HG03354 (cell line): ENCODE measurements around the gene OR6J1.
A peak's percentile ranks its signal among the peaks of the same experiment; 100 is the strongest.
"Not testable (repeated sequence)": the region's sequence is repeated elsewhere in the genome, so short reads cannot be mapped to it uniquely, and the experiment has no call there.

Source experiments
- ATAC-seq: cut with Tn5 transposase; IDR thresholded peaks from one replicate; pipeline ENCODE4 v1.9.1; 2021; ENCODE audit warnings: mild to moderate bottlenecking; ENCODE audit not compliant: unreplicated experiment, poor library complexity, severe bottlenecking

Gene OR6J1

DNA sequence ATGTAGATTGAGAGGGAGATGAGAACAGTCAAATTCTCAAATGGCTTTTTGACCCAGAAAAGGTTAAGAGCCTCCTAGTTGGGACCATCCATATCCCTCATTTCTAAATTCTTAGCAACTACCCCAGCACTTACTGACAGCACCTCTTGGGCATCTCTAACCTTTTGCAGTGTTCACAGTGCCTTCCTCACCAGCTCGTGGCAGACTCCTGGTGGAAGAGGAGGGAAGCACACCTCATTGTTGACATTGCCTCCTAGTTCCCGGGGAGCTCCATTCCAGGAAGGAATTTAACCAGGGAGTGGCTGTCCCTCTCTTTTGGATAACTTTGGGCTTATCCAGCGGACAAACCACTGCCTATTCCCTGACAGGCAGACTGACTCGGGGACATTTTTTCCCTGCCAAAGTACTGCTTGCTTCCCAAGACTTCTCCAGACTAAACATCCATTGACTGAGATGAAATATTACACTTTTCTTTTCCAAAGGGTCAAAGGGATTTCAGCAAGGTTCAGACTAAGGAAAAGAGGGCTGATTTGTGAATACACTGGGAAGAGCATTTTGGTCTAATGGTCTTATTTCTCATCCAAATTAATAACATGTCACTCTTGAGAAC is 9.0 kb upstream of the OR6J1 start:
- peak; percentile 65 for ATAC-seq

DNA sequence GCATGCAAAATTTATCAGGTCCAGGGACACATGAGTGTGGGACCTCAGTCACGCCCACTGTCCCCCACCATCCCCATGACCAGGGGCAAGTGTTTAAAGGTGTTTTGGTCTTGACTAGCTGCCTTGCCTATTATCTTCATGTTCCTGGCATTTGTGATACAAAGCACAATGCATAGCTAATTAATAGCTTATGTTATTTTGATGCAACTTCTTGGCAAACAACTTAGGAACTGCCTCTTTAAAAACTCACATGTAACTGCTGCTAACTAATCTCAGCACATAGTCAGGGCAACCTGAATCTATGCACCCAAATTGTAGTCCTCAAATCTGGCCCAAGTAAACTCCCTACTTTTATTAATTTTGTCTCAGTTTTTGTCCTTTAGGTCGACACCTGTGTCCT is 7.4 kb upstream of the OR6J1 start:
- ATAC-seq, result no peak

DNA sequence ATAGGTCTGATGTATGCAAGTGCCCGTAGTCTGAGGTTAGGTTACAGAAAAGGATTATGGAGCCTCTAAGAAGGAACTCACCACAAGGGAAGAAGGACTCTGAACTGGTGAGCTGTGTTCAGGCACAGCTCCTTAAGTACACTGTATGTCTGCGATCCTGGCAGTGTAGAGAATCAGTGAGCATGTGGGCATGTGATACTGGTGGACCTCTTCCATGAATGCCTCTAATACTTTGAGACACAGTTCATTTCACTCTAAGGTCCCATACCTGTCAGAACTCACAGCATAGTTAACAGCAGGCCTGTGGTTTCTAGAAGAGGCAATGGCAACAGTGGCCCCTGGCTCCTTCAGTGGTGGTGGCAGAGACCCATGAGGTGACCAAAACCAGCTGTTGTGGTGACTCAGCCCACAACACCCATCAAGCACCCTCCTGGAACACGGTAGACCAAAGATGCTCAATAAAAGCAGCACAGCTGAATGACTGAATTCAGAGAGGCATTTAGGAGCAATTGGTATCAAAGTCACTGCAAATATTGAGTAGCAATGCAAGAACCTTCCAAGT is 6.9 kb upstream of the OR6J1 start:
- no peak for ATAC-seq

DNA sequence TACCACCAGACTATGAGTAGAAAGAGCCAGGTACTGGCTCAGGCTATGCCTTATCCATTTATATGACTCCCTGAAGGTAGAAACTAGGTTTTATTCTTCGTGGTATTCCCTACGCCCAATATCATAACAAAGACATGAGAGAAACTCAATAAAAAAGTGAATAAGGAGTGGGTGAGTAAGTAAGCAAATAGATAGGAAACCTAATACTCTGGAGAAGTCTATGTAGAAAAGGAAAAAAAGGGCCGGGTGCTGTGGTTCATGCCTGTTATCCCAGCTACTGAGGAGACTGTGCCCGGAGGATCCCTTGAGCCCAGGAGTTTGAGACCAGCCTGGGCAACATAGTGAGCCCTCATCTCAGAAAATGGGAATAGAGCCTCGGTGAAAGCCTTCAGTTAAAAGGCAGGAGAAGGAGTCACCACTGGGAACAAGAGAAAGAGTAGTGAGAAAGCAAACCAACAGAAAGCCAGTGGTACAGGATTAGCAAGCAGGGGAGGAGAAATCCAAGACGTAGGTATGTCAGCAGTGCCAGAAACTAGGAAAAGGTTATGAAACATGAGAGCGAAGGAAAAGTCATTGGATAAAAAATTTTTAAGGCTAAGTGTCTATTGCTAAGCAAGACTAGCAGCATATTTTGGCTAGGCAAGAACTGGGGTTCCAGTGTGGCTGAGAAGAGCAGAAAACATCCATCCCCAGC is 6.0 kb upstream of the OR6J1 start:
- ATAC-seq, result no peak

DNA sequence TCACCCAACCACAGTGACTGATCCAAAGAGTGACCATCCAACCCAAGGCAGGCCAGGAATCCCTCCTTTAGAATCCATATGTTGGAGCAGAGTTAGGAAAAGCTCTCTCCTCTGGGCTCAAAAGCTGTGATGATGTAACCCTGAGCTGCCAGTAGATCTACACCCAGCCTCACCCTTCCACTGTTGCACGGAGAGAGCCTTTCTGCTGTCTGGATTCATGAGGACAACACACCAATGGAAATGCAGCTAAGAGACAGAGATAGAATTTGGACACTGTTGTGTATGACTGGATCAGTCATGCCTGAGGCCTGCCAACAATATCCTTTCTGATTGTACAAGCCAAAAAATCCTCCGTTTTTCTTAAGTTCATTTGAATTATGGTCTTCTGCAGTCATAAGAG is 4.4 kb upstream of the OR6J1 start:
- no peak for ATAC-seq

DNA sequence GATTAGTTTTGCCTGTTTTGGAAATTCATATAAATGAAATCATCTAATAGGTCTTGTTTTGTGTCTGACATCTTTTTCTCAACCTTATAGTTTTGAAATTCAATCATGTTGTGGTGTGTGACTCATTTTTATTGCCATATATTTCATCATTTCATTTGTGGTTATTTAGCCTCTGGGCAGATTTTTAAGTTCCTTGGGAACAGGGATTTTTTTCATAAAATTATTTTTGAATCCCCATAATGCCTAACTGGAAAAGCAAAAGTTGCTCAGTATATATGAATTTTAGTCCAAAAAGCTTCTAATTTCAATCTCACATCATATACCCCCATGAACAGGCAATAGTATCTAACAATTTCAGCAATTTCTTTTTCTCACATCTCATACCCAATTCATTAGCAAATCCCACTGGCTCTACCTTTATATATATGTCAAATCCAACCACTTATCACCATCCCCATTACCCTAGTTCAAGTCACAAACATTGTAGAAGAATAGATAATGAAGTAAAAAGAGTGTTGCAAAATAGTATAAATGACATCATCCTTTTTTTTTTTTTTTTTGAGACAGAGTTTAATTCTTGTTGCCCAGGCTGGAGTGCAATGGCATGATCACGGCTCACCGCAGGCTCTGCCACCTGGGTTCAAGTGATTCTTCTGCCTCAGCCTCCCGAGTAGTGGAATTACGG is 2.6 kb upstream of the OR6J1 start:
- ATAC-seq, result no peak

DNA sequence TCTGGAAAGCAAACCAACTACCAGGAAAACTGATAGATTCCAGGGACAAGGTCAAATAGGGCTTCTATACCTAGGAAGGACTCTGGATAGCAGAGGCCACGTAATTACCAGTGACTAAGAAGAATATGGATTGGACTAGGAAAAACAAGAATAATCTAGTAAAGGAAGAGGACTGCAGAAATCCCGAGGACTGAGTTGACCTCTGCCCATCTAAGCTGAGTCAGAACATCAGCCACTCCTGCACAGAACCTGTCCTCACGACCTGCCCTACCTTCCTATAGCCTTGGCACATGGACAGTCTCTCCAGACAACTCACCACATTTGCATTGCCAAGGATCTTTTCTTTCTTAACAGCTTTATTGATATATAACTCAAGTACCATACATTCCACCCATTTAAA is 2.3 kb downstream of the OR6J1 start:
- no peak for ATAC-seq

DNA sequence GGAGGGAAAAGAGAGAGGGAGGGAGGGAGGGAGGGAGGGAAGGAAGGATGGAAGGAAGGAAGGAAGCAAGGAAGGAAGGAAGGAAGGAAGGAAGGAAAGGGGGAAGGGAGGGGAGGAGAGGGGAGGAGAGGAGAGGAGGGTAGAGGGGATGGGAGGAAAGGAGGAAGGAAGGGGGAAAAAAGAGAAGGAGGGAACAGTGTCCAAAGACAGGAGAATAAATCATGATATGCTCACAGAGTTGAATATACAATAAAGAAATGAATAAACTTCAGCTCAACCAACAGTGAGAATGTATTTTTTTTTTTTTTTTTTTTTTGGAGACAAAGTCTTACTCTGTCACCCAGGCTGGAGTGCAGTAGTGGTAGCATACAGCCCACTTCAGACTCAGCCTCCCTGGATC is 4.0 kb downstream of the OR6J1 start:
- no peak for ATAC-seq

DNA sequence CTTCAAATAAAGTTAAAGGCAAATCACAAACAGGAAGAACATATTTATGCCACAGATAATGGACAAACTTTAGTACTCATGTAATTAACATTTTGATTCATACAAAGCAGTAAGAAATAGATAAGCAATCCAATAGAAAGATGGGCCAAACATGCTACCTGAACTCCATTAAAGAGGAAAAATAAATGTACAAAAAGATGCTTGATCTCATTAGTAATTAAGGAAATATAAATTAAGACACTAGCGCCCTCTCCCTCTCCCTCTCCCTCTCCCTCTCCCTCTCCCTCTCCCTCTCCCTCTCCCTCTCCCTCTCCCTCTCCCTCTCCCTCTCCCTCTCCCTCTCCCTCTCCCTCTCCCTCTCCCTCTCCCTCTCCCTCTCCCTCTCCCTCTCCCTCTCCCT is 8.2 kb downstream of the OR6J1 start:
- ATAC-seq, result not testable (repeated sequence)

DNA sequence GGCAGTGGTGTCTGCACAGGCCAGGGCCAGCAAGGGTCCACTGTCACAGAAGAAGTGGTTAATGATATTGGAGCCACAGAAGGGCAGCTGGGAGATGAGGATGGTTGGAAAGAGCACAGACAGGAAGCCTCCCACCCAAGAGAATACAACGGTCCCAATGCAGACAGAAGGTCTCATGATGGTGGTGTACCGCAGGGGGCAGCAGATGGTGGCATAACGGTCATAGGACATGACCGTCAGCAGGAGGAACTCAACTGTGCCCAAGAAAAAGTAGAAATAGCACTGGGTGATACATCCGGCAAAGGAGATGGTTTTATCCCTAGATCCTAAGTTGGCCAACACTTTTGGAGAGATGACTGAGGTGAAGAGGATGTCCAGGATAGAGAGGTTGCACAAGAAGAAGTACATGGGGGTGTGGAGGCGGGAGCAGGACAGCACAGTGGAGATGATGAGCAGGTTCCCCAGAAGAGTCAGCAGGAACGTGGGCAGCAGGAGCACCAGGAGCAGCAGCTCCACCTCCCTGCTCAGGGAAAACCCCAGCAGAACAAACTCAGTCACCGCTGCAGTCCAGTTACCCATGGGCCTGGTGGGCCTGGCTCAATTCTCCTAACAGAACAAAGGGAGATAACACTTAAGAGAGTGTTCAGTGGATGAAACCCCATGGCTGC is 9.8 kb downstream of the OR6J1 start:
- ATAC-seq, result no peak

DNA sequence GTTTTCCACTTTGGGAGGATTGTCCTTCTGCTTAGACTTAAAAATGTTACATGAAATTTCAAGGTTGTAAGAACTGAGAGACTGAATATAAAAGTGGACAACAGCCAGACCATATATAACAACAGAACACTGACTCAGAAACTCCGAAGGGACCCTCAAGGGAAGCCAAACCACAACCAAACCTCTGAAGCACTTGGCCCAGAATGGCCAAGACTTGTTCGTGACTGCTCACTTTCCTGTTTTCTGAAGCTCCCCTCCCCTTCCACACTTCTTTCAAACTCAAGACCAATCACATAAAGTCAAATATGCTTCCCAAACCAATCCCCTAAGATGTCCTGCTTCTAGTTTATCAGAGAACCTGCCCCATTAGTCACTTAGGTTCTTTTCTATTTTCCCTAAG is 13.7 kb downstream of the OR6J1 start:
- ATAC-seq, result no peak

DNA sequence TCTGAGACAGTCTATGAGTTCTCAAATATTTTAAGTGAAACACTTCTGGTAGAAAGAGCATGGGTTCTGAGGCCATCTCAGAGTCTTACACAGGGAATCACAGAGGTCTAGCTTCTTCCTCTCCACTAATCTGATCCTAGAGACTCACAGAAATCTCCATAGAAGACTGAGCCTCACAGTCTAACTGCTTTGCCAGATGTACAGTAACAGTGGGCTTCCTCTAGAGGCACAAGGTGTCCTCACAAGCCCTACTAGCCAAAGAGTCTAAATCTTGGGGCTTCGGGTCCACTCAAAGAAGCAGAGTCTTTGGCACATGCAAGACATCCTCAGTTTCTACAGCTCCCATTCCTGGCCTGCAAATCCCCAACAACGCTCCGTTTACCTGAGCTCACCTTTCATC is 14.1 kb downstream of the OR6J1 start:
- ATAC-seq, result no peak

DNA sequence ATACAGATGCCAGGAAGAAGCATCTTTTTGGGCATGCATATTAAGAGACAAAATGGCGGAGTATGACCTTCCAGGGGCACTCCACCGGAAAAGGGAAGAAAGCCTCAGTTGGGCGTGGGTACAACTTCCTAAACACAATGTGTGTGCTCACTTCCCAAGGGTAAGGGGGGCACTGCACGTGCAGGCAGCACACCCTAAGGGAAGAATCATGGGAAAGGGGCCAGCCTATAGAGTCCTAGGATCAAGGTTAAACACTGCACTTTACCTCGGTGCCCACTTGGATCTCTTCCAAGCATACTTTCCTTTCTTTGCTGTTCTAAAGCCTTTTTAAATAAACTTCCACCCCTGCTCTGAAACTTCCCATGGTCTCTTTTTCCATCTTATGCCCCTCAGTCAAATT is 14.8 kb downstream of the OR6J1 start:
- no peak for ATAC-seq

DNA sequence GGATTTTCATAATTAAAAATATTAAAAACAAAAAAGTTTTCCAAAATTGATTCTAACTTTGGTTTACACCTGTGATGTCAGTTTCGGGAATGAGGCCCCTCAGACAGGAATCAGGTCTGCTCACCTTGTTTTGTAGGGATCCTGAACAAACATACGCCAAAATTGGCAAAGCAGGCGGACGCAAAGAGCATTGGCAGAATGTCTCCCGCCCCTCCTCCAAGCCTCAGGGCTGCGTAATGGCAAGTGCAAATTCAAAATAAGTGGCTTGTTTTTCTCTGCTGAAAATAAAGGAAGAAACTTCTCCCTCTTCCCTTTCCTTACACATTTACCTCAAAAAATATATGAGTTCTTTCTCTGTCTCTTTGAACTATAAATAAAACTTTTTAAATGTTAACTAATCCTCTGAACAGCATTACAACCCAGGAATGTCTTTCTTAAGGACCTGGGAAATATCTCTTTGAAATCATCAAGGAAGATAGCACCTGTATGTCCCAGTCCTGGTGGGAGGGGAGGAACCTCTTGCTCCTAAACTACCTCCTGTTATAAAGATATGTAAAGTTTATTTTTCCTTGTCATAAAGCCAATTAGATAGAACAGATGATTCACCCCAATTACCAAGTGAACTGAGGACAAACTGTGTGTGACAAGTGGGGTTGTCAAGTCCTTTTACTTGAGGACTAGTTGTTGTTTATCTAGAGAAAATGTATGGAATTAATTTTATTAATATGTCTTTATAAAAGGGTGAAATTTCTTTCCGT is 16.5 kb downstream of the OR6J1 start:
- no peak for ATAC-seq

DNA sequence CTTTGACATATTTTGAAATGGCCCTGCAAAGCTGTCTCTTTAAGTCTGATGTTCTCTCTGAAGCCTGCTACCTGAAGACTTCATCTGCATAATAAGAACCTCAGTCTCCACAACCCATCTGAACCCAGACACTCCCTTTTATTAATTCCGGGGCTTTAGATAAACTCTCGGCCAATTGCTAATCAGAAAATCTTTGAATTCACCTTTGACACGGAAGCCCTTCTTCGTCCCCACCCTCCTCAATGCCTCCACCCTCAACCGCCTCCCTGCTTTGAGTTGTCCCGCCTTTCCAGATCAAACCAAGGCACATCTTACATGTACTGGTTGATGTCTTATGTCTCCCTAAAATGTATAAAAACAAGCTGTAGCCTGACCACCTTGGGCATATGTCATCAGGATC is 17.6 kb downstream of the OR6J1 start:
- ATAC-seq, result no peak

DNA sequence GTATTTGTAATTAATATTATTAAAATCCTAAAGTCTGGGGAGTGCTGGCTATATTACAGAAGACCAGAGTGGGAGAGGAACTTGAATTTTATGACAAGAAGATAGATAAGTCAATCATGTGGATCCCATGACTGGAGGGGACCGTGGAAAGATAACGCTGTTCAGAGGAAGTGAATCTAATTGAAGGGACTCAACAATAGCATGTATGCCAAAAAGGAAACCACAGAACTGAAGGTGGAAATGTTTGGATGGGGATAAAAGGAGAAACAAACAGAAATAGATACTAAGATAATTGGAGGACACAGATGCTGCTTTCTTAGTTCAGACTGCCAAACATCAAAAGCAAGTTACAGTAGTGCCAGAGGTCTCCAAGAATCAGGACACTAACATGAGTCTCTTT is 21.1 kb downstream of the OR6J1 start:
- no peak for ATAC-seq

DNA sequence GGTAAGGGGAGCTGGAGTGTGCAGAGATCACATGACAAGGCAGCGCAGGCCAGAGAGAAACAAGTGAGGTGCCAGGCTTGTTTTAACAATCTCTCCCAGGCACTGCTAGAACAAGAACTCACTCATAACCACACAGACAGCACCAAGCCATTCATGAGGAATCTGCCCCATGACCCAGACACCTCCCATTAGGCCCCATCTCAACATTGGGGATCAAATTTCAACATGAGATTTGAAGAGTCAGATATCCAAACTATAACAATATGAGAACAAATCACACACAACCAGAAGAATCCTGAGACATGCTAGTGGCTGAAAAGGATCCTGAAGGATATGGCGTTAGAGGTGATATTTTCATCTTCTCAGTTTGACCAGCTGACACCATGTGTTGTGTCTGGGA is 21.9 kb downstream of the OR6J1 start:
- ATAC-seq, result no peak

DNA sequence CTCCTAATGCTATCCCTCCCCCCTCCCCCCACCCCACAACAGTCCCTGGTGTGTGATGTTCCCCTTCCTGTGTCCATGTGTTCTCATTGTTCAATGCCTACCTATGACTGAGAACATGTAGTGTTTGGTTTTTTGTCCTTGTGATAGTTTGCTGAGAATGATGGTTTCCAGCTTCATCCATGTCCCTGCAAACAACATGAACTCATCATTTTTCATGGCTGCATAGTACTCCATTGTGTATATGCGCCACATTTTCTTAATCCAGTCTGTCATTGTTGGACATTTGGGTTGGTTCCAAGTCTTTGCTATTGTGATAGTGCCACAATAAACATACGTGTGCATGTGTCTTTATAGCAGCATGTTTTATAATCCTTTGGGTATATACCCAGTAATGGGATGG is 28.4 kb downstream of the OR6J1 start:
- ATAC-seq, result not testable (repeated sequence)

DNA sequence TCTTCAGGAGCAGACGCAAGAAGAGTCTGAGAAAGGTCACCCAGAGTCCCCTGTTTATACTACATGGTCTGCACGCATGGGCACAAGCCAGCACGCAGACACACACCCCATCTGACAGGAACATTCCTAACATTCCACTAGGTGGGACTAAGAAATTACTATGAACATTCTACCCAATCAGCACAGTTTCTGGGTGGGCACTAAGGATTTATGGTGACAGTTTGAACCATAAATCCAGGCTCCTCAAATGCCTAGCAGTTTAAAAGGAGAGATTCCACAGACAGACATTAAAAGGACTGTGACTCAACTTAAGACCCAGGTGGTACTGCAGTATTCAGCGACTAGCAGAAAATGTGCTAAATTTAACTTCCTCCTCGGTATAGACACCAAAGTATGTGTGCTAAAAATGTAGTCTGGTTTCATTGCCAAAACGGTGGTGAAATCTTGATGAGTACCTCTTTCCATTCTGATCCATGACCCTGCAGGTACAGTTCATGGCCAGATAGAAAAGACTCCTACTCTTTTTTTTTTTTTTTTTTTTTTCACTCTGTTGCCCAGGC is 29.8 kb downstream of the OR6J1 start:
- no peak for ATAC-seq
